Thyroid gland (tissue), 4 donors: ENCODE data around the gene C1QTNF12.

ENCODE experiments used
- CTCF ChIP-seq, 6 experiments: fragments of 200-600 bp in 3 of 6; fragments of 450-650 bp in 3 of 6; sonication (generic) in 3 of 6; IDR thresholded peaks; one replicate each; pipeline ENCODE4 v1.5.1; 2016 to 2019; ENCODE audit warnings: antibody characterized with exemption in 6 of 6, mild to moderate bottlenecking in 2 of 6, inconsistent platforms in 1 of 6, moderate library complexity in 1 of 6
- POLR2A ChIP-seq, 2 donors: fragments of 450-650 bp; IDR thresholded peaks; one replicate each; pipeline ENCODE4 v1.6.1; 2017; ENCODE audit warnings: antibody characterized with exemption in 2 of 2, mild to moderate bottlenecking in 2 of 2, moderate library complexity in 1 of 2

DNA sequence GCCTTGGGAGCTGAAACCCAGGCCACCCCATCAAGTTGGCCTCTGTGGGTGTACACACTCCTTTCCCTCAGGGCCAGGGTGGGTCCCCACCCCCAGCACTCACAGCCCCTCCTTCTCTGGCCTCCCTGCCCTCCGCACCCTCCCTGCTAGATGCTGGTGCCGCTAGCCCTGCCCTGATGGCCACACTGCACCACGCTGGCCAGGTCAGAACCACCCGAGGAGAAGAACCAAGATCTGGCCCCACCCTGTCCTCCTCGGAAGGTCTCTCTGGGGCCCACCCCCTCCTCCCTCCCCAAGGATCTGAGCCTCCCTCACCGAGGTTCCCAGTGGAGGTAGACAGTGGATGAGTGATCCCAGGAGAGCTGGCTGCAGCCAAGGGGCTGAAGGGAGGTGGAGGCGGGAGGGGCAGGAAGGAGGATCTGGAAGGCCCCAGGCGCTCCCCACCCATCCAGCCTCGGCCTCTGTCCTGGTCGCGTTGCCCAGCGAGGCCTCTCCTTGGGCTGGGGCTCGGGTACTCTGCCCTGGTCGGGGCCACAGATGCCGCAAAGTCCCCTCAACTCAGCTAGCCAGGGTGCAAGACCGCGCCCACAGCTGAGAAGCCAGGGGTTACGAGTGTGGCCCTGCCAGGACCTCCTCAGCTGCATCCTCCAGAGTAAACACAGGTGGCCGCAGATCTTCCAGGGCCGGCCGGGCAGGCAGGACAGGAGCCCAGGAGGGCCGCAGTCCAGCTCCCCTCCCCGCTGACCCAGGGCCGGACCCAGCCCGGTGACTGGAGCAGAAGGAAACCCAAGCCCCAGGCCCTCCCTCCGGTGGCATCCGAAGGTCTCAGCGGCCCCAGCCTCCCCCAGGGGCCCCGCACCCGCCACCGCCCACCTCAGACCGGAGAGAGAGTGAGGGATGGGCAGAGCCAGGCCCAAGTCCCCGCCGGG is 9.3 kb downstream of the C1QTNF12 start:
- TF ChIP-seq CTCF (IDR thresholded peaks at IDR 0.05) = no peak
- no peak for TF ChIP-seq POLR2A (IDR thresholded peaks at IDR 0.05)
